MM.1S (cell line): ENCODE results near the gene TKTL1.

Experiments used
- DNase-seq: peaks from one replicate; pipeline ENCODE4 v3.0.0-alpha.2; 2015
- H2AFZ ChIP-seq: fragments of 300-600 bp; sonication (generic); 2 replicates; pipeline ENCODE4 v1.6.0; 2016; ENCODE audit warnings: antibody characterized with exemption, low read length
- H3F3A ChIP-seq: fragments of 300-600 bp; sonication (generic); 2 replicates; pipeline ENCODE4 v1.6.1; 2016; ENCODE audit warnings: mild to moderate bottlenecking, antibody characterized with exemption, low read length, moderate library complexity, mixed read lengths; ENCODE audit not compliant: insufficient read depth
- H3K27ac ChIP-seq: fragments of 300-600 bp; sonication (generic); 2 replicates; pipeline ENCODE4 v1.5.1; 2016; ENCODE audit warnings: mild to moderate bottlenecking, low read length
- H3K27me3 ChIP-seq: fragments of 300-600 bp; sonication (generic); replicated peaks from 2 replicates; pipeline ENCODE4 v1.6.0; 2016; ENCODE audit warnings: low read length; ENCODE audit not compliant: insufficient read depth
- H3K36me3 ChIP-seq: fragments of 300-600 bp; sonication (generic); replicated peaks from 2 replicates; pipeline ENCODE4 v1.6.1; 2016; ENCODE audit warnings: mild to moderate bottlenecking, low read length, mixed read lengths; ENCODE audit not compliant: insufficient read depth
- H3K4me1 ChIP-seq: fragments of 300-600 bp; sonication (generic); 2 replicates; pipeline ENCODE4 v1.6.1; 2016; ENCODE audit warnings: low read length, mixed read lengths
- H3K4me2 ChIP-seq: fragments of 300-600 bp; sonication (generic); 2 replicates; pipeline ENCODE4 v1.6.0; 2016; ENCODE audit warnings: low read depth, low read length
- H3K4me3 ChIP-seq: fragments of 300-600 bp; sonication (generic); 2 replicates; pipeline ENCODE4 v1.5.1; 2016; ENCODE audit warnings: low read length, mixed read lengths
- H3K79me2 ChIP-seq: fragments of 300-600 bp; sonication (generic); 2 replicates; pipeline ENCODE4 v1.6.1; 2016; ENCODE audit warnings: mixed run types, low read length, mixed read lengths
- H3K9ac ChIP-seq: fragments of 300-600 bp; sonication (generic); 2 replicates; pipeline ENCODE4 v1.6.1; 2016; ENCODE audit warnings: low read length, mixed read lengths
- H3K9me2 ChIP-seq: fragments of 300-600 bp; sonication (generic); replicated peaks from 2 replicates; pipeline ENCODE4 v1.6.1; 2016; ENCODE audit warnings: mild to moderate bottlenecking, low read length, mixed read lengths; ENCODE audit not compliant: insufficient read depth
- H3K9me3 ChIP-seq: fragments of 300-600 bp; sonication (generic); replicated peaks from 2 replicates; pipeline ENCODE4 v1.6.1; 2016; ENCODE audit warnings: mild to moderate bottlenecking, low read length, mixed read lengths; ENCODE audit not compliant: insufficient read depth
- H4K20me1 ChIP-seq: fragments of 300-600 bp; sonication (generic); 2 replicates; pipeline ENCODE4 v1.6.1; 2016; ENCODE audit warnings: mild to moderate bottlenecking, low read length, moderate library complexity, mixed read lengths; ENCODE audit not compliant: insufficient read depth
- EZH2 ChIP-seq: fragments of 300-600 bp; sonication (generic); optimal IDR thresholded peaks from 2 replicates; pipeline ENCODE3; 2017; ENCODE audit warnings: low read depth, mild to moderate bottlenecking, antibody characterized with exemption, low read length, mixed read lengths
- EZH2phosphoT487 ChIP-seq: fragments of 300-600 bp; sonication (generic); IDR thresholded peaks from 2 replicates; pipeline ENCODE4 v1.6.1; 2018; ENCODE audit warnings: antibody characterized with exemption, low read length
- TF ChIP-seq, protein P1 (sequence below): fragments of 300-600 bp; sonication (generic); IDR thresholded peaks from 2 replicates; pipeline ENCODE4 v1.5.1; 2016; ENCODE audit warnings: antibody characterized with exemption, low read length, mixed read lengths

Gene TKTL1

DNA sequence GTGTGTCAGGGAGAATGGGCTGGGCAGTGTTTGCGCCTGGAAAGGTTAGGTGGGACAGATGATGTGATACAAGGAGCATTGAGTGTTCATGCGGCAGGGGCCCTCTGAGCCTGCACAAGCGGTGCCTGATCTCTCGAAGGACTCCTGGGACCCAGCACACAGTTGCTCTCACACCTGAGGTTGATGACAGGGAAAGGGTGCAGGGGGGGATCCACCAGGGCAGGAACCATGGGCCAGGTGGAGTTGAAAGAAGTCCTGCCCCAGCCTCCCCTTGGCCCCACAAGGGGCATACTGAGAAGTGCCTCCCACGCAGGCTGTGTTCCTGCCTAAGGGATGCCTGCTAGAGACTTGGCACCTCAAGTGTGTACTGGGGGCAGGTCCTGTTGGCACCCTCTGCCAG lies 33.1 kb downstream of the TKTL1 start:
- H3K36me3 ChIP-seq, result no peaks in the 10 kb centered on the region
- no peak overlapping the region for H3K4me2 ChIP-seq
- peaks cover 24% of the 10 kb centered on the region for H3K4me1 ChIP-seq
- no peaks in the 10 kb centered on the region for H3F3A ChIP-seq
- no peaks in the 10 kb centered on the region for H3K9me2 ChIP-seq
- no peak overlapping the region for H3K9ac ChIP-seq
- H2AFZ ChIP-seq, result no peak overlapping the region
- no peak for TF ChIP-seq EZH2phosphoT487
- TF ChIP-seq, protein P1, sequence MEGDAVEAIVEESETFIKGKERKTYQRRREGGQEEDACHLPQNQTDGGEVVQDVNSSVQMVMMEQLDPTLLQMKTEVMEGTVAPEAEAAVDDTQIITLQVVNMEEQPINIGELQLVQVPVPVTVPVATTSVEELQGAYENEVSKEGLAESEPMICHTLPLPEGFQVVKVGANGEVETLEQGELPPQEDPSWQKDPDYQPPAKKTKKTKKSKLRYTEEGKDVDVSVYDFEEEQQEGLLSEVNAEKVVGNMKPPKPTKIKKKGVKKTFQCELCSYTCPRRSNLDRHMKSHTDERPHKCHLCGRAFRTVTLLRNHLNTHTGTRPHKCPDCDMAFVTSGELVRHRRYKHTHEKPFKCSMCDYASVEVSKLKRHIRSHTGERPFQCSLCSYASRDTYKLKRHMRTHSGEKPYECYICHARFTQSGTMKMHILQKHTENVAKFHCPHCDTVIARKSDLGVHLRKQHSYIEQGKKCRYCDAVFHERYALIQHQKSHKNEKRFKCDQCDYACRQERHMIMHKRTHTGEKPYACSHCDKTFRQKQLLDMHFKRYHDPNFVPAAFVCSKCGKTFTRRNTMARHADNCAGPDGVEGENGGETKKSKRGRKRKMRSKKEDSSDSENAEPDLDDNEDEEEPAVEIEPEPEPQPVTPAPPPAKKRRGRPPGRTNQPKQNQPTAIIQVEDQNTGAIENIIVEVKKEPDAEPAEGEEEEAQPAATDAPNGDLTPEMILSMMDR, result no peak
- TF ChIP-seq EZH2, result no peak
- DNase-seq, result no peak
- no peak overlapping the region for H3K4me3 ChIP-seq
- H3K27ac ChIP-seq, result no peak overlapping the region
- no peaks in the 10 kb centered on the region for H3K9me3 ChIP-seq
- H3K79me2 ChIP-seq, result no peaks in the 10 kb centered on the region
- no peaks in the 10 kb centered on the region for H4K20me1 ChIP-seq
- no peaks in the 10 kb centered on the region for H3K27me3 ChIP-seq

DNA sequence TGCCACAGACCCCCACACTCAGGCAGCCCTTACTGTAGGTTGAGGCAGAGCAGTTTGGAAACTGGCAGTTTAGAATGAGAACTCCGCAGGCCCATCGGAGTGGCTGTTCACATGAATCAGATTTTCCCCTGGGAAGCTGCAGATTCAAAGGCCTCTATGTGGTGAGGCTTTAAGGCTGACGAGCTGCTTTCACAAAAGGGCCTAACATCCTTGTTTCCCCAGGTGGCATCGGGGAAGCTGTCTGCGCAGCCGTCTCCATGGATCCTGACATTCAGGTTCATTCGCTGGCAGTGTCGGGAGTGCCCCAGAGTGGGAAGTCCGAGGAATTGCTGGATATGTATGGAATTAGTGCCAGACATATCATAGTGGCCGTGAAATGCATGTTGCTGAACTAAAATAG lies 33.7 kb downstream of the TKTL1 start:
- H3K9me2 ChIP-seq, result no peaks in the 10 kb centered on the region
- H3K4me1 ChIP-seq, result peaks cover 30% of the 10 kb centered on the region
- H3K9ac ChIP-seq, result no peak overlapping the region
- DNase-seq, result no peak
- no peak overlapping the region for H3K4me2 ChIP-seq
- no peaks in the 10 kb centered on the region for H3K27me3 ChIP-seq
- no peak overlapping the region for H3K27ac ChIP-seq
- H4K20me1 ChIP-seq, result no peaks in the 10 kb centered on the region
- TF ChIP-seq, protein P1, result no peak
- TF ChIP-seq EZH2 (no peak), EZH2phosphoT487 (no peak)
- H3F3A ChIP-seq, result no peaks in the 10 kb centered on the region
- no peaks in the 10 kb centered on the region for H3K9me3 ChIP-seq
- H2AFZ ChIP-seq, result no peak overlapping the region
- H3K4me3 ChIP-seq, result no peak overlapping the region
- no peaks in the 10 kb centered on the region for H3K79me2 ChIP-seq
- no peaks in the 10 kb centered on the region for H3K36me3 ChIP-seq

DNA sequence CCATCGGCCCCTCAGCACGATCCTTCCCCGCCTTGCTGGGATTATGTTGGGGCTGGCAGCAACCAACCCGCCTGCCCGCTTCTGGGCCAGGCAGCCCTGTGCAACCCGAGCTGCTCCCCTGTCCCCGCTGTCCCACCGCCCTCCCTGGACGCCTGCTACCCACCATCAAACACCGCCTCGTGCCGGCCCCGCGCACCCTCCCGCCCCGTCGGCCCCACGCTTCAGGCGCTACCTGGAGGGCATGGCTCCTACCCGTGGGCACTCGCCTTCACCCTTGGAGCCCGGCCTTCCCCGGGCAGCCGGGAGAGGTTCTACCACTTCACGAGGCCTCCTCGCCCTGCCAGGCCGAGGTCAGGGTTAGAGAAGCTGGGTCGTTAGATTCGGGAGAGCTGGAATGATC lies 37.0 kb downstream of the TKTL1 start:
- DNase-seq, result no peak
- H4K20me1 ChIP-seq, result no peaks in the 10 kb centered on the region
- no peaks in the 10 kb centered on the region for H3K9me2 ChIP-seq
- H3K36me3 ChIP-seq, result no peaks in the 10 kb centered on the region
- H3K4me3 ChIP-seq, result no peak overlapping the region
- no peaks in the 10 kb centered on the region for H3K9me3 ChIP-seq
- no peak for TF ChIP-seq EZH2phosphoT487
- TF ChIP-seq, protein P1, result no peak
- no peak for TF ChIP-seq EZH2
- H3F3A ChIP-seq, result no peaks in the 10 kb centered on the region
- H3K79me2 ChIP-seq, result no peaks in the 10 kb centered on the region
- H3K27ac ChIP-seq, result no peak overlapping the region
- H3K4me1 ChIP-seq, result peaks cover 21% of the 10 kb centered on the region
- no peak overlapping the region for H2AFZ ChIP-seq
- H3K27me3 ChIP-seq, result no peaks in the 10 kb centered on the region
- H3K9ac ChIP-seq, result no peak overlapping the region
- no peak overlapping the region for H3K4me2 ChIP-seq
